ENCODE measurements around the gene PARD6G.

DNA sequence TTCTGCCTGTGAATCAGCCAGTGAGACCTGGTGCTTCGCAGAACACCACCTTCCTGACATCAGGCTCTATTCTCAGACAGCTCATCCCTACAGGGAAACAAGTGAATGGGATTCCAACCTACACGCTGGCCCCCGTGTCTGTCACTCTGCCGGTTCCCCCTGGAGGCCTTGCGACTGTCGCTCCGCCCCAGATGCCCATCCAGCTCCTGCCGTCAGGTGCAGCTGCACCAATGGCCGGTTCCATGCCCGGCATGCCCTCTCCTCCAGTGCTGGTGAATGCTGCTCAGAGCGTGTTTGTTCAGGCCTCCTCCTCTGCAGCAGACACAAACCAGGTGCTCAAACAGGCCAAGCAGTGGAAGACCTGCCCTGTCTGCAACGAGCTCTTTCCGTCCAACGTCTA lies 110.2 kb downstream of the PARD6G start:
- TF ChIP-seq, protein P1, sequence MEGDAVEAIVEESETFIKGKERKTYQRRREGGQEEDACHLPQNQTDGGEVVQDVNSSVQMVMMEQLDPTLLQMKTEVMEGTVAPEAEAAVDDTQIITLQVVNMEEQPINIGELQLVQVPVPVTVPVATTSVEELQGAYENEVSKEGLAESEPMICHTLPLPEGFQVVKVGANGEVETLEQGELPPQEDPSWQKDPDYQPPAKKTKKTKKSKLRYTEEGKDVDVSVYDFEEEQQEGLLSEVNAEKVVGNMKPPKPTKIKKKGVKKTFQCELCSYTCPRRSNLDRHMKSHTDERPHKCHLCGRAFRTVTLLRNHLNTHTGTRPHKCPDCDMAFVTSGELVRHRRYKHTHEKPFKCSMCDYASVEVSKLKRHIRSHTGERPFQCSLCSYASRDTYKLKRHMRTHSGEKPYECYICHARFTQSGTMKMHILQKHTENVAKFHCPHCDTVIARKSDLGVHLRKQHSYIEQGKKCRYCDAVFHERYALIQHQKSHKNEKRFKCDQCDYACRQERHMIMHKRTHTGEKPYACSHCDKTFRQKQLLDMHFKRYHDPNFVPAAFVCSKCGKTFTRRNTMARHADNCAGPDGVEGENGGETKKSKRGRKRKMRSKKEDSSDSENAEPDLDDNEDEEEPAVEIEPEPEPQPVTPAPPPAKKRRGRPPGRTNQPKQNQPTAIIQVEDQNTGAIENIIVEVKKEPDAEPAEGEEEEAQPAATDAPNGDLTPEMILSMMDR (IDR thresholded peaks at IDR 0.05; ENCODE audit: low read depth, low read length, poor library complexity, severe bottlenecking) = no peak
- TF ChIP-seq EZH2phosphoT487 (IDR thresholded peaks at IDR 0.05; ENCODE audit: borderline replicate concordance, low read length) = no peak
